Activated gamma-delta T cell (primary cell): ENCODE measurements around the gene SGCA.

Experiments
- DNase-seq: peaks from one replicate; lab custom pipeline; 2025; lab: John Stamatoyannopoulos, UW

Gene SGCA

GRCh38 chr17:50181591-50182560 lies 16.1 kb downstream of the SGCA start:
- no peak for DNase-seq

GRCh38 chr17:50182783-50183420 lies 17.1 kb downstream of the SGCA start:
- DNase-seq: no peak

GRCh38 chr17:50183421-50183994 lies 17.7 kb downstream of the SGCA start:
- DNase-seq: no peak

- no peak for DNase-seq
Measured at GRCh38 chr17:50184064-50184463, 18.3 kb downstream of the SGCA start.

GRCh38 chr17:50184611-50185398 lies 19.0 kb downstream of the SGCA start:
- DNase-seq: no peak

GRCh38 chr17:50185631-50186471 lies 20.0 kb downstream of the SGCA start:
- no peak for DNase-seq

GRCh38 chr17:50186661-50187393 lies 21.0 kb downstream of the SGCA start:
- DNase-seq: no peak

GRCh38 chr17:50187394-50187725 lies 21.6 kb downstream of the SGCA start:
- DNase-seq: no peak

GRCh38 chr17:50187751-50188530 lies 22.1 kb downstream of the SGCA start:
- no peak for DNase-seq

- DNase-seq: no peak
Measured at GRCh38 chr17:50188531-50188920, 22.7 kb downstream of the SGCA start.

GRCh38 chr17:50188921-50189549 lies 23.2 kb downstream of the SGCA start:
- DNase-seq: no peak

- no peak for DNase-seq
Measured at GRCh38 chr17:50189550-50190292, 23.9 kb downstream of the SGCA start.

GRCh38 chr17:50190293-50190602 lies 24.4 kb downstream of the SGCA start:
- no peak for DNase-seq

- no peak for DNase-seq
Measured at GRCh38 chr17:50190603-50191358, 25.0 kb downstream of the SGCA start.

- no peak for DNase-seq
Measured at GRCh38 chr17:50191359-50192143, 25.7 kb downstream of the SGCA start.

GRCh38 chr17:50192144-50192617 lies 26.4 kb downstream of the SGCA start:
- DNase-seq: no peak
